K562 (cell line): ENCODE results near the gene DHODH. TPM values are rescaled to one million over a fixed set of nuclear protein-coding genes. Genes with fewer than 3 reads are reported as not detected.

Source experiments
- CBX3 ChIP-seq, 2 experiments: IDR thresholded peaks; 1 replicate in 1 of 2; 2 replicates in 1 of 2; pipeline ENCODE4 v1.6.1; 2012; ENCODE audit warnings: inconsistent platforms in 2 of 2, low read length in 2 of 2, borderline replicate concordance in 1 of 2, control low read depth in 1 of 2
- CSDE1 ChIP-seq, 2 experiments: fragments of 450-650 bp; IDR thresholded peaks; 2 replicates each; pipeline ENCODE4 v1.6.1; 2016; ENCODE audit warnings: mild to moderate bottlenecking in 1 of 2
- DLX4 ChIP-seq: fragments of 250-450 bp; sonication (Bioruptor Pico); IDR thresholded peaks from 2 replicates; pipeline ENCODE4 v1.6.1; 2021; ENCODE audit warnings: mild to moderate bottlenecking
- DMBX1 ChIP-seq: fragments of 250-450 bp; sonication (Bioruptor Pico); IDR thresholded peaks from 2 replicates; pipeline ENCODE4 v1.8.0; 2022; ENCODE audit warnings: inconsistent platforms, mild to moderate bottlenecking, moderate library complexity, borderline replicate concordance
- HDAC1 ChIP-seq, 2 experiments: fragments of 450-650 bp; IDR thresholded peaks; 2 replicates each; pipeline ENCODE4 v1.6.1; 2016 to 2017; ENCODE audit warnings: inconsistent platforms in 1 of 2, mild to moderate bottlenecking in 1 of 2, moderate library complexity in 1 of 2
- KLF6 ChIP-seq: fragments of 250-450 bp; sonication (Bioruptor Pico); IDR thresholded peaks from 2 replicates; pipeline ENCODE4 v1.4.0; 2020; ENCODE audit warnings: mild to moderate bottlenecking, moderate library complexity, borderline replicate concordance
- NFYB ChIP-seq: IDR thresholded peaks from 2 replicates; pipeline ENCODE4 v1.6.1; 2011; ENCODE audit warnings: mild to moderate bottlenecking, moderate library complexity; ENCODE audit not compliant: insufficient read length; ENCODE audit errors: extremely low read depth
- NONO ChIP-seq, 2 experiments: fragments of 200-400 bp in 1 of 2; fragments of 450-650 bp in 1 of 2; formaldehyde crosslinking in 1 of 2; IDR thresholded peaks; 2 replicates each; pipeline ENCODE4 v1.6.1; 2017; ENCODE audit warnings: low read depth in 2 of 2, mild to moderate bottlenecking in 2 of 2, moderate library complexity in 2 of 2, low read length in 1 of 2
- OTX1 ChIP-seq: fragments of 450-650 bp; formaldehyde crosslinking; IDR thresholded peaks from 2 replicates; pipeline ENCODE4 v1.4.0; 2022; ENCODE audit warnings: mild to moderate bottlenecking
- POLR2AphosphoS2 ChIP-seq: IDR thresholded peaks from 2 replicates; pipeline ENCODE4 v1.6.1; 2012; ENCODE audit warnings: low read length, improper control_type of control experiment
- PTBP1 ChIP-seq: fragments of 200-400 bp; formaldehyde crosslinking; IDR thresholded peaks from 2 replicates; pipeline ENCODE4 v1.6.1; 2017; ENCODE audit warnings: low read depth, low read length
- PTRF ChIP-seq: fragments of 450-650 bp; IDR thresholded peaks from 2 replicates; pipeline ENCODE4 v1.6.1; 2016; ENCODE audit warnings: mild to moderate bottlenecking, missing genetic modification characterization, missing compliant biosample characterization
- TRIM24 ChIP-seq, 2 experiments: fragments of 450-650 bp; IDR thresholded peaks; 2 replicates each; pipeline ENCODE4 v1.6.1; 2016
- TRIM28 ChIP-seq: fragments of 450-650 bp; IDR thresholded peaks from 2 replicates; pipeline ENCODE4 v1.6.1; 2017
- VEZF1 ChIP-seq: fragments of 200-800 bp; sonication (Bioruptor generic); IDR thresholded peaks from 2 replicates; pipeline ENCODE4 v1.6.1; 2017; ENCODE audit warnings: missing genetic modification characterization, missing compliant biosample characterization
- XRCC3 ChIP-seq: fragments of 450-650 bp; IDR thresholded peaks from 2 replicates; pipeline ENCODE4 v1.6.1; 2017; ENCODE audit warnings: mild to moderate bottlenecking, moderate library complexity
- ZFP1 ChIP-seq: fragments of 450-650 bp; formaldehyde crosslinking; IDR thresholded peaks from 2 replicates; pipeline ENCODE4 v1.4.0; 2020; ENCODE audit warnings: mild to moderate bottlenecking, mixed read lengths
- ZNF561 ChIP-seq: fragments of 450-650 bp; formaldehyde crosslinking; conservative IDR thresholded peaks from 2 replicates; pipeline ENCODE4 v1.4.0; 2020; ENCODE audit warnings: mild to moderate bottlenecking, moderate library complexity
- ZNF695 ChIP-seq: fragments of 450-650 bp; formaldehyde crosslinking; IDR thresholded peaks from 2 replicates; pipeline ENCODE4 v1.4.0; 2020; ENCODE audit warnings: mild to moderate bottlenecking, moderate library complexity
- polyA plus RNA-seq, 8 experiments: library from polyadenylated mRNA; depleted of rRNA in 4 of 8; stranded (reverse) in 5 of 8; unstranded in 3 of 8; fragments of >200 nt; fragmentation: Nextera tagmentation in 2 of 8; fragmentation: Illumina TruSeq in 1 of 8; extraction: Ambion mirVana in 2 of 8; extraction: Trizol in 1 of 8; gene quantifications; 2 replicates each; pipeline versions ENCODE4 v1.2.1 to v1.2.3, GENCODE V29; 2011 to 2014; ENCODE audit warnings: inconsistent platforms in 1 of 8, missing spikeins in 1 of 8
- total RNA-seq, 7 experiments: library from RNA; depleted of rRNA in 6 of 7; stranded (reverse); fragments of >200 nt in 6 of 7; fragmentation: Illumina TruSeq in 2 of 7; extraction: Trizol in 2 of 7; gene quantifications; 2 replicates each; pipeline versions ENCODE4 v1.2.1 to v1.2.3, GENCODE V29; 2011 to 2021; ENCODE audit warnings: low replicate concordance in 1 of 7
- TF ChIP-seq, protein P1 (sequence below): fragments of 450-650 bp; formaldehyde crosslinking; IDR thresholded peaks from 2 replicates; pipeline ENCODE4 v1.4.0; 2022; ENCODE audit warnings: mild to moderate bottlenecking, moderate library complexity
- TF ChIP-seq, protein P2 (sequence below): sonication (generic); formaldehyde crosslinking; IDR thresholded peaks from 2 replicates; pipeline ENCODE4 v1.8.1; 2023; ENCODE audit warnings: mild to moderate bottlenecking, missing genetic modification reagents, moderate library complexity
- TF ChIP-seq, protein P3 (sequence below): fragments of 450-650 bp; IDR thresholded peaks from 2 replicates; pipeline ENCODE4 v1.6.1; 2018; ENCODE audit warnings: mild to moderate bottlenecking, low read depth; ENCODE audit not compliant: partially characterized antibody
- TF ChIP-seq, protein P4 (sequence below), 2 experiments: fragments of 450-650 bp; IDR thresholded peaks; 2 replicates each; pipeline ENCODE4 v1.6.1; 2016

The DHODH gene
- total and polyA plus RNA-seq, 9 of the 15 experiments (the other 6 are each of a cell fraction or from before 2014, with no cell fraction given) = 4.3 to 19.9 (median 12.7) TPM

DNA sequence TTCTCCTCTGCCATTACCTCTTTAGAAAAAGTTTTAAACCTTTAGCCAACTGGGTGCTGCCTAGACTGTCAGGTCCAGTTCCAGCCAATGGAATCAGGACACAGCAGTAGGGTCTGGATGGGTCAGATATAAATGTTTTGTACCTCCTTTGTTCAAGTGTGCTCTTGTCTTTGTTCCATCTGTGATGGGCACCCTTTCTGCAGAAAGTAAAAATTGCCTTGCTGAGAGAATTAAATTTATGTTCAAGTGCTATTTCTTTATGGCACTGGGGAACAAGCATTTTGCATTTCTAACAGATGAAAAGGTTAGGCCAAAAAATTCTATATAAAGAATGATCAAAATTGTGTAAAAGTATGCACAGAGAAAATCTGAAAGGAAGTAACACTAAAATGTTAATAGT is 40.6 kb downstream of the DHODH start (continued):
- TF ChIP-seq NONO (IDR thresholded peaks at IDR 0.05; ENCODE audit: low read depth in 2 of 2, low read length in 1 of 2) (no peak), PTRF (tag) (no peak), VEZF1 (CRISPR knock-in tag) (no peak), CBX3 (IDR thresholded peaks at IDR 0.05; ENCODE audit: borderline replicate concordance in 1 of 2, low read length in 2 of 2) (peak in 1 of 2 experiments; percentile 80; a peak in 2 of 3 replicates), DLX4 (no peak), TRIM28 (peak; percentile 68; the same call in 1 of the 2 replicates), XRCC3 (0 out of 2 replicates have a peak, but pooled peaks have one; percentile 35), CSDE1 (IDR thresholded peaks at IDR 0.05) (no peak), ZNF695 (CRISPR knock-in tag) (no peak), DMBX1 (CRISPR knock-in tag) (no peak), POLR2AphosphoS2 (no peak), ZNF561 (CRISPR knock-in tag) (peak; percentile 91), NFYB (no peak), KLF6 (CRISPR knock-in tag) (no peak), HDAC1 (IDR thresholded peaks at IDR 0.05) (no peak), PTBP1 (no peak), TRIM24 (IDR thresholded peaks at IDR 0.05) (0 out of 4 replicates have a peak, but pooled peaks of 1 of the 2 experiments have one; percentile 17), OTX1 (no peak), ZFP1 (no peak)
- TF ChIP-seq, protein P1, sequence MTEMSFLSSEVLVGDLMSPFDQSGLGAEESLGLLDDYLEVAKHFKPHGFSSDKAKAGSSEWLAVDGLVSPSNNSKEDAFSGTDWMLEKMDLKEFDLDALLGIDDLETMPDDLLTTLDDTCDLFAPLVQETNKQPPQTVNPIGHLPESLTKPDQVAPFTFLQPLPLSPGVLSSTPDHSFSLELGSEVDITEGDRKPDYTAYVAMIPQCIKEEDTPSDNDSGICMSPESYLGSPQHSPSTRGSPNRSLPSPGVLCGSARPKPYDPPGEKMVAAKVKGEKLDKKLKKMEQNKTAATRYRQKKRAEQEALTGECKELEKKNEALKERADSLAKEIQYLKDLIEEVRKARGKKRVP = no peak
- TF ChIP-seq, protein P2, sequence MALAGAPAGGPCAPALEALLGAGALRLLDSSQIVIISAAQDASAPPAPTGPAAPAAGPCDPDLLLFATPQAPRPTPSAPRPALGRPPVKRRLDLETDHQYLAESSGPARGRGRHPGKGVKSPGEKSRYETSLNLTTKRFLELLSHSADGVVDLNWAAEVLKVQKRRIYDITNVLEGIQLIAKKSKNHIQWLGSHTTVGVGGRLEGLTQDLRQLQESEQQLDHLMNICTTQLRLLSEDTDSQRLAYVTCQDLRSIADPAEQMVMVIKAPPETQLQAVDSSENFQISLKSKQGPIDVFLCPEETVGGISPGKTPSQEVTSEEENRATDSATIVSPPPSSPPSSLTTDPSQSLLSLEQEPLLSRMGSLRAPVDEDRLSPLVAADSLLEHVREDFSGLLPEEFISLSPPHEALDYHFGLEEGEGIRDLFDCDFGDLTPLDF (CRISPR knock-in tag) = no peak
- TF ChIP-seq, protein P3, sequence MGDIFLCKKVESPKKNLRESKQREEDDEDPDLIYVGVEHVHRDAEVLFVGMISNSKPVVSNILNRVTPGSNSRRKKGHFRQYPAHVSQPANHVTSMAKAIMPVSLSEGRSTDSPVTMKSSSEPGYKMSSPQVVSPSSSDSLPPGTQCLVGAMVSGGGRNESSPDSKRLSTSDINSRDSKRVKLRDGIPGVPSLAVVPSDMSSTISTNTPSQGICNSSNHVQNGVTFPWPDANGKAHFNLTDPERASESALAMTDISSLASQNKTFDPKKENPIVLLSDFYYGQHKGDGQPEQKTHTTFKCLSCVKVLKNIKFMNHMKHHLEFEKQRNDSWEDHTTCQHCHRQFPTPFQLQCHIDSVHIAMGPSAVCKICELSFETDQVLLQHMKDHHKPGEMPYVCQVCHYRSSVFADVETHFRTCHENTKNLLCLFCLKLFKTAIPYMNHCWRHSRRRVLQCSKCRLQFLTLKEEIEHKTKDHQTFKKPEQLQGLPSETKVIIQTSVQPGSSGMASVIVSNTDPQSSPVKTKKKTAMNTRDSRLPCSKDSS = peak; percentile 94
- TF ChIP-seq, protein P4, sequence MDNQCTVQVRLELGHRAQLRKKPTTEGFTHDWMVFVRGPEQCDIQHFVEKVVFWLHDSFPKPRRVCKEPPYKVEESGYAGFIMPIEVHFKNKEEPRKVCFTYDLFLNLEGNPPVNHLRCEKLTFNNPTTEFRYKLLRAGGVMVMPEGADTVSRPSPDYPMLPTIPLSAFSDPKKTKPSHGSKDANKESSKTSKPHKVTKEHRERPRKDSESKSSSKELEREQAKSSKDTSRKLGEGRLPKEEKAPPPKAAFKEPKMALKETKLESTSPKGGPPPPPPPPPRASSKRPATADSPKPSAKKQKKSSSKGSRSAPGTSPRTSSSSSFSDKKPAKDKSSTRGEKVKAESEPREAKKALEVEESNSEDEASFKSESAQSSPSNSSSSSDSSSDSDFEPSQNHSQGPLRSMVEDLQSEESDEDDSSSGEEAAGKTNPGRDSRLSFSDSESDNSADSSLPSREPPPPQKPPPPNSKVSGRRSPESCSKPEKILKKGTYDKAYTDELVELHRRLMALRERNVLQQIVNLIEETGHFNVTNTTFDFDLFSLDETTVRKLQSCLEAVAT (IDR thresholded peaks at IDR 0.05) = no peak
